Activated CD4-positive, alpha-beta T cell treated with anti-CD3 and anti-CD28 coated beads, Interleukin-2, amount 50 U/mL, for 16 hours (primary cell): ENCODE data around the gene DGKB.
A peak's percentile ranks its signal among the peaks of the same experiment; 100 is the strongest.

Experiments used
- DNase-seq: peaks from one replicate; pipeline ENCODE4 v3.0.0-alpha.2; 2020

The DGKB gene

DNA sequence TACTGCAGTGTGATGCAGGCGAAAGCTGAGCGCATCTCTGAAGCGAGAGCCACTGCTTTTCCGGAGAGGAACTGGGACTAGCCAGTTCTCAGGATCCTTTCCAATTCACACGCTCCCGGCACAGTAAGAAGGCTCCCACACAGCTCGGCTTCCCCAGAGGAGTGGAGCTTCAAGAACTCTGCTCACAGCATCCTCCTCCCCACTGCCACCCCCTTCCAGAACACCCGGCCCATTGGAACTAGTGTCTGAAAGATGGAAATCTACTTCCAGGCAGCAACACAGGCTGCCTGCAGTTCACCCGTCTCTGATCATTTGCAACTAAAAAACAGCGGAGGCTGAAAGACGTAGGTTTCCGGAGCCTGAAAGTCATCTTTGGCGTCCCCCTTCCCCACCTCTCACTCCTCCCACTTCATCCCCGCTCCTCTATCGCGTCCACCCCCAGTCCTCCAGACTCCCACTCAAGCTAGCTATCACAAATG, at the start of gene DGKB:
TSS of gene DGKB (minus strand) at position 163 of the 479 bp plus-strand sequence.
- DNase-seq: no peak

DNA sequence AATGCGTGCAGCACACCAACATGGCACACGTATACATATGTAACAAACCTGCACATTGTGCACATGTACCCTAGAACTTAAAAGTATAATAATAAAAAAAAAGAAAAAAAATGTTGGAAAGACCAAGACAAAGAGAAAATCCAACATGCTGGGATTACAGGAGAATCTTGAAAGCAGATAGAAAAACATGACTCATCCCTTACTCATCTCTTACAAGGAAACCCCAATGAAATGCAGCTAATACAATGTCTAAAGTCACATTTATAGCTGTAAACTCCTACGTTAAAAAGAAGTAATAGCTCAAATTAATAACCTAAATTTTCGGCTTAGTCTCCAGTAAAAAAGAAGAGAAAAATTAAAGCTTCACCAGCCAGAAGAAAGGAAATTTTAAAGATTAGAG, 47.5 kb upstream of the DGKB start:
- no peak for DNase-seq

- no peak for DNase-seq
These were observed 35.6 kb upstream of the DGKB start for GRCh38 chr7:14938181-14938580.

DNA sequence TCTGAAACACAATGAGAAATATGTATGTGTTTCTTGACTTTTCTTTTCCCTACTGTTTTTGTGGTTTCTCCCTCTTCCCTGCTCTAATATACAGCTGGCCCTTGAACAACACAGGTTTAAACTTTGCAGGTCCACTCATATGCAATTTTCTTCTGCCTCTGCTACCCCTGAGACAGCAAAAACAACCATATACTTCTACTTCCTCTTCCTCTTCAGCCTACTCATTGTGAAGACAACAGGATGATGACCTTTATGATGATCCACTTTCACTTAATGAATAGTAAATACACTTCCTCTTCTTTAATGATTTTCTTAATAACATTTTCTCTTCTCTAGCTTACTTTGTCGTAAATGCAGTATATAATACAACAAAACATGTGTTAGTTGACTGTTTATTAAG, 35.0 kb upstream of the DGKB start:
- no peak for DNase-seq

DNA sequence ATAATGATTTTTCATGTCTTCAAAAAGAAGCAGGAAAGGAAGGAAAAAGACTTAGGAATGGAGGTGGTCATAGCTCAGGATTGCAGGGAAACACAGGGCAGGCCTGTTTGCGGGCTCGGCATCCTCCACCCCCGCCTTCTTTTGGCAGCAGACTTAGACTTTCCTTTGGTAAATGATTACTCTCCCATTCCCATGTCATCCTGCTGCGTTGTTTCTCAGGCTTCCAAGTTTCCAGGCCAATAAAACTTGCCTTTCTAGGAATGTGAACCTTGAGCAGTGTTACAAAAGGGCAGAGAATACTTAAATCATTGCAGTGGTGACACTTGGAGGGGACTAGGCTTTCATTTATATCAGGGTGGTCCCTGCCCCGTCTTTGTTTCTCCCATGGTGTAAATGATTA, 34.0 kb upstream of the DGKB start:
- no peak for DNase-seq

GRCh38 chr7:14934839-14935238, 32.3 kb upstream of the DGKB start:
- DNase-seq: no peak

- no peak for DNase-seq
These were observed 29.1 kb upstream of the DGKB start for GRCh38 chr7:14931511-14932215.

DNA sequence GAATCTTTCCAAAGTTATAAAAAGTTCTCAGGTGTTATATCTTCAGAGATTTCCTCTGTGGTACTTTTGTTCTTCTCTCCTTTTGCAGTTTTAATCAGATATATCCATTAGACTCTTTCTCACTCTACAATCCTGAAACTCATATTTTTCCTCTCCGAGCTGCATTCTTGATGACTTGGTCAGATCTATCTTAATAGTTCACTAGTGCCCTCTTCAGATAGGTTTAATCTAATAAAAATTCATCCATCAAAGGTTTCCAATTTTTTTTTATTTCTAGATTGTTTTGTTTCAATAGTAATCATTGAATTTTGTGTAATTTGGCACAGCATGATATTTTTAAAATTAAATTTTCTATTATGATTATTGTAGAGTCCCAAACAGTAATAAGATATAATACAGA, 21.8 kb upstream of the DGKB start:
- DNase-seq: no peak

GRCh38 chr7:14911077-14911476, 8.5 kb upstream of the DGKB start:
- no peak for DNase-seq

GRCh38 chr7:14908697-14909096, 6.1 kb upstream of the DGKB start:
- DNase-seq: no peak

GRCh38 chr7:14905764-14906163, 3.2 kb upstream of the DGKB start:
- no peak for DNase-seq

DNA sequence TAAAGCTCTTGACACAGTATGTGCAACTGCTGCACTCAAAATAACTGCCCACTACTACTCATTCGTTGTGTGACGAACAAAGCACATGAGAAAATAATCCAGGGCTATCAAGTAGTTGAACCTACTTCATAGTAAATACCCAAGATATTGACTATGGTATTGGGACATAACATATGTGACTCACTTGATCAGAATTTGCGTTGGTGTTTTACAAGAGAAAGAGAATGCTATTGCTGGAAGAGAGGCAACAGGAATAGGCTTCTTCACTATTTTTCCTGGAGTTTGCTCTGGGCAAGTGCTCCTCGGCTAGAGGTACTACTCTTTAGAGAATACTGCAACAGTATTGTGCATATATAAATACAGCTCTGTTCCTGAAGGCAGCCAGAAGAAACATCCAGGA, 2.5 kb downstream of the DGKB start:
- DNase-seq: no peak

DNA sequence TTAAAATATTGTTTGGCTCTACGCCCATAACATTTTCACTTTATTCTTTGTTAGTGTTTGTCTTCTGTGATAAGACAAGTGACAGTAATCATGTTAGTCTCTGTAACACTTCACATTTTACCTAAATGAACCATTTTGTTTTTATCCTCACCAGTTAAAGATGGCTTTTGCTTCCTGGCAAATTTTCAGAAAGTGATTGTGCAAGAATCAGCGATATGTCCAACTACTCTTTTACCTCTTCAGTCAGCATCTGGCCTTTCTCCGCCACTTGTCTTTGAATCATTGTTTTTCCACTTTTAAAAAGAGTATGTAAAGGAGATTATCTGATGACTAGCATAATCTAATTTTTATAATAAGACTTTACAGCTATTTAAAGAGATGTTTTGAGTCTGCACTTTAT, 3.5 kb downstream of the DGKB start:
- DNase-seq: no peak

DNA sequence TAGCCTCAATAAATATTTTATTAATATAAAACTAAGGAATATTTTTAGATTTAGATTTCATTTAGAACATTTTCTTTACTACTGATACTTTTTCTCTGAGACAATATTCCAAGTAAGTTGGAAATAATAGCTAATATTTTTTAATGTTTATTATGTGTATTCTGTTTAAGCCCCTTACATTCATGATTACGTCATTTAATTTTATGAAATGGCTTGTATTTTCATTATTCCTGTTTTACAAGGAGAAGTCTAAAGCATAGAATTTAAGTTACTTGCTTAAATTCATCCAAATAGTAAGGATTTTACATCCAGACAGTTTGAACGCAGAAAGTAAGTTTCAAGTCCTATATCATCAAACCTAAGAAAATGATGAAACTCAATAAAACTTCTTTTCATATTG, 6.1 kb downstream of the DGKB start:
- no peak for DNase-seq

DNA sequence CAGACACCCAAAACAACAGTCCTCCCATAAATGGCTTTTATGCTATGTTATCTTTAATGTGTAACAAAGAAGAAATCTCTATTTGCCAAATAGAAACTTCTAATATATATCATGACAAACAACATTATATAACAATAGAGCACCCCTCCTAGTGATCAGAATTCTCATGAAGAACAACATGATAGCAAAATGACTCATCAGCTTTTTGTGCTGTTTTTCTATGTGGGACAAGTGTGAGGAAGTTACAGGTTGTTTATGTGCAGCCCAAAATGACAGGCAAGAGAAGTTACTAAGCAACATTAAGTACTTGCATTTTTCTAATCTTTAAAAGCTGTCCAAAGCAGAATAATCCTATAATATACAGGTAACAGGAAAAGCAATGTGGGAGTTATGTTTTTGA, 7.7 kb downstream of the DGKB start:
- no peak for DNase-seq

DNA sequence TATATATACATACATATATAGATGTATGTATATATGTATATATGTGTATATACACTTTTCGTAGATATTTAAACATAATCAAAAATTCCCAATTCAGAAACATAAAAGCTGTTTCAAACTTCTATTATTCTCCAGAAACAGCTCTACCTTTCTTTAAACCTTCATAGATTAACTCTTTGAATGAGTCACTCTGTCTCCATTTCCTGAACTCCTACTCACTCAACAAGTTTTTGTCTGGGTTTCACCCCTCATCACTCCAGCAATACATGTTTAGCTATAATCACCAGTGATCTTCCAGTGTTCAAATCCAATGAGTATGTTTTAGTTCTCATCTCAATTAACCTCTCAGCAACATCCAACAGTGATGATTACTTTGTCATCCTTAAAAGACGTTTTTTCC, 9.6 kb downstream of the DGKB start:
- DNase-seq: peak; percentile 1

- no peak for DNase-seq
These were observed 11.3 kb downstream of the DGKB start for GRCh38 chr7:14891289-14891688.

GRCh38 chr7:14888962-14889361, 13.6 kb downstream of the DGKB start:
- DNase-seq: no peak

GRCh38 chr7:14886533-14886932, 16.0 kb downstream of the DGKB start:
- no peak for DNase-seq

DNA sequence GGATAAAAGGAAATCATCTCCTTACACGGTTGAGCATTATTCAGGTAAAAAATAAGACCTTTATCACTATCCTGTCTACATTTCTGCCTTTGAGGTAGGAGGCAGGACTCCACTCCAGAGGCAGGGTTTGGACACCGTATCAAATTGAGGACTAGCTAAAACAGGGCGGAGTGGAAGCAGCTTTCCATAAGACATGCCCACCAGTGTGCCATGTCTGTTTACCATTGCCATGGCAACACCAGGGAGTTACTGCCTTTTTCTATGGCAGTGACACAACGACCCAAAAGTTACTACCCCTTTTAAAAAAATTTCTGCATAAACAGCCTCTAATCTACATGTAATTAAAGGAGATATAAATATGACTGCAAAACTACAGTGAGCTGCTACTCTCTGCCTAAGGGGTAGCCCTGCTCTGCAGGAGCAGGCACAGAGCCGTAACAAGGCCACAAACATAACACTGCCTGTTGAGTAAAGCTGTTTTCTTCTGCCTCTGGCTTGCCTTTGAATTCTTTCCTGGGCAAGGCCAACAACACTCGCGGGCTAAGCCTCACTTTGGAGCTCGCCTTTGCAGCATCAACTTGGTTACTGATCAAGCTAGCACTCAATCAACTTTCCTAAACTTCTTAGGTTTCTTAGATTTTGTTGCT, 26.5 kb downstream of the DGKB start:
- DNase-seq: no peak

- no peak for DNase-seq
These were observed 30.7 kb downstream of the DGKB start for GRCh38 chr7:14871880-14872279.

- no peak for DNase-seq
These were observed 32.2 kb downstream of the DGKB start for GRCh38 chr7:14870394-14870793.

DNA sequence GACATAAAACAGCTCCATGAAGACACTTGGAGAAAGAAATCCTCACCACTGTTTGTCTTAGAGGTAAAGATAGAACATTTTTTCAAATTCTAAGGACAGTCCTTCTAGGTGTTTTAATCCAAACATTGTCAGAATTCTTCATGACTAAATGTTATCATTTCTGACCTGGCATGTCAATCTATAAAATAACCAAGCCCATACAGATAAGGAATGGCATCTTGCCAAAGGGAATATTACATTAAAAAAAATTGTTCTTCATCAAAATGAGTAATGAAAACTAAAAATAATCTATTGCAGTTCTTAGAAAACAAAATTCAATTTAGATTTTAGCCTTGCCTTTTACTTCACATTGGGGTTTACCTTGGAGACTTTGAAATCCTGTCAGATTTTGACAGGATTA, 33.6 kb downstream of the DGKB start:
- DNase-seq: no peak

DNA sequence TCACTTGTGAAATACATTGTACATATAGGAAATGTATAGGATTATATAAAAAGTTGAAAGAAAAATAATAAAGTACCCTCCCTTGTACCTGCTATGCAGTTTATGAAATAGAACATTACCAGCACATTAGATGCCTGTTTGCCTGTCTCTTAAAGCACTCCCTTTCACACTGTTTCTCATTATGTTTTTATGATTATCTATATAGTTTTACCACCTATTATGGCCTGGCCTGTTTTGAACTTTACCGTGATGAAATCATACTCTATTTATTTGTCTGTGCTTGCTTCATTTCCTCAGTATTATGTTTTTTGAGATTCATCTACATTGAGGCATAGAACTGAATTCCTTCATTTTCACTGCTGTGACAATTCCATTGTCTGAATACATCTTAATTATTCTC, 41.1 kb downstream of the DGKB start:
- DNase-seq: no peak

- no peak for DNase-seq
These were observed 43.3 kb downstream of the DGKB start for GRCh38 chr7:14859267-14859666.
